Activated CD4-positive, alpha-beta T cell treated with anti-CD3 and anti-CD28 coated beads, Interleukin-2, amount 50 U/mL, for 1 hour (primary cell): ENCODE measurements around the gene ARHGAP31.
A peak's percentile ranks its signal among the peaks of the same experiment; 100 is the strongest.
"Not testable (repeated sequence)": the region's sequence is repeated elsewhere in the genome, so short reads cannot be mapped to it uniquely, and the experiment has no call there.

Source experiments
- DNase-seq: peaks from one replicate; pipeline ENCODE4 v3.0.0-alpha.2; 2020

Gene ARHGAP31

GRCh38 chr3:119294696-119295671, 801 bp downstream of the ARHGAP31 start:
- peak; percentile 62 for DNase-seq

DNA sequence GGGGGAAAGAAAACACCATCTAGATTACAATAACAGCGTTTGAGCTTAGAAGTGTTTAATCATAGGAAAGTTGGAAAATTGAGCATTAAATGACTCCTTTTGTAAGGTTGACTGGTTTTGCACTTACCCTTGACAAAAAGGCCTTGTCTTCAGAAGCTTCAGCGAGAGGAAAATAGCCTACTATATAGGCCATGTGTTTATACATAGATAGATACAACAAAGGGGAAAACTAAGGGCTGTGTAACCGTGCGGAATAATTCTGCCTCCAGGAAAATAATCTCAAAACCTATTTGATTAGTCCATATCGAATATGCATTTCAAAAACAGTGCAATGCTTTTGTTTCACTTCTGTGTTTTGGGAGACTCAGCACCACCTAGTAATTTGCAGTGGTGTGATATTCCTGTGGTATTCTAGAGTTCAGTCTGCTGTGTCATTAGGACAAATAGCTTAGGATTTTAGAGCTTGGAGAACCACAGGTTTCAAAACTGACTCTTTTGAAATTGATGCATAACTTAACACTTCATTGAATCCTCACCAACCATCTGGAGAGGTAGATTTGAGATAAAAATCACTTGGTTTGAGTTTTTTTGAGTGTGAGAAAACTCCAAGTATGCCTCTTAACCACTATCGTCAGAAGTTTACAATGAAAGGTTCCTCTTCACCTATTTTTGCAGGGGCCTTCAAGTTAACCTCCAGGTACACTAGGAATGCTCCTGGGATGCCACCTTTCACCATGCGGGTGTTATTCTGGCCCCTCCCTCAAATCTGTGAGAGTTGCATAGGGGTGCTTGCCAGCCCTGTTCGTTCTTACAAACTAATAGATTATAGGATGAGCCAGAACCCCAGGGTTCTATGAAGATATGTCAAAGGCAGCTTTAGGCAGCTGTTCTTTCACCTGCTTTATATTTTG, 1.9 kb downstream of the ARHGAP31 start:
- DNase-seq = no peak

GRCh38 chr3:119296727-119297122, 2.5 kb downstream of the ARHGAP31 start:
- no peak for DNase-seq

DNA sequence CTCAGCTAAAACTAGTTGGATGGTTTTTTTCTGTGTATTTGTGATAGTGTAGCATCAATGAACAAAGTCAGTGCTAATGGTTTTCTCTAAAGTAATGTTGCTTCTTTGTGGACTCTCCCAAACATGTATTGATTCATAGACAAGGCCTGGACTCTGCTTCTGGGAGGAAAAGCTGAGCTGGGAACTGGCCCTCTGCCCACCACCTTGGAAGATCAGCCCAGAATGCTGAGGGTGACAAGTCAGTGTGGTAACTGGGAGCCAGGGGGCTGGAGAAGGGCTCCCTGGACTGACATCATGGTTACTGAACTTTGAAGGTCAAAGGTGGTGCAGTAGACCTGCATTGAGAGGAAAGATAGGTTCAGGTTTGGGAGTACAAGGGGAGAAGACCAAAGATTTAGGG, 3.0 kb downstream of the ARHGAP31 start:
- no peak for DNase-seq

DNA sequence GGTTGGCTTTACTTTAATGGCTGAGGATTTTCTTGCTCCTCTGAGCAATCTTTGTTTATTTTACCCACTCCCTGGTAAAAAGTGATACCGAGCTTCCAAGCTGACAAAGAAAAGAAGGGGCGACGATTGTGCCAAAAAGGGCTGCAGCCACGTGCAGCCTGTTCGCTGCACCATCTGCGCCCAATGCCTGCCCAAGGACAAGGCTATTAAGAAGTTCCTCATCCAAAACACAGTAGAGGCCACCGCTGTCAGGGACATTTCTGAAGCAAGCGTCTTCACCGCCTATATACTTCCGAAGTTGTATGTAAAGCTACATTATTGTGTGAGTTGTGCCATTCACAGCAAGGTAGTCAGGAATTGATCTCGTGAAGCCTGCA, 4.4 kb downstream of the ARHGAP31 start:
- no peak for DNase-seq

GRCh38 chr3:119300991-119301391, 6.8 kb downstream of the ARHGAP31 start:
- no peak for DNase-seq

- DNase-seq = no peak
Observed at GRCh38 chr3:119301662-119302061, 7.5 kb downstream of the ARHGAP31 start.

- no peak for DNase-seq
Observed at GRCh38 chr3:119302697-119303551, 8.7 kb downstream of the ARHGAP31 start.

GRCh38 chr3:119304201-119304713, 10.1 kb downstream of the ARHGAP31 start:
- no peak for DNase-seq

DNA sequence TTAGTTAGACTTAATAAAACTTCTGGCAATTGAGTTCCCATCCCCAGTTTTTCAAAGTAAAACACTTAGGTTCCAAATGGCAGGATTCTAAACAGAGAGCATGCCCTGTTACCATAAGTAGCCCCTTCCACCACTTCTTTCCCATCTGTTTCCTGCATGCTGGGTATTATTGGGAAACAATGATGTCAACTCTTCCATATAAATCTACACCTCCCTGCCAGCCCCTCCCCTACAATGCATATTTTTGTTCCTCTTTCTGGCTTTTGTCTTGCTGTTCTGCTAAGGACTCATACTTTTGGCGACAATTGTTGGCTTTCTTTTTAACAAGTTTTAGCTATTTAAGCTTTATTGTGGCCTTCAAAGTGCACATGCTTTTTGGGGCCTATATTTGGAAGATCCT, 11.1 kb downstream of the ARHGAP31 start:
- DNase-seq = no peak

DNA sequence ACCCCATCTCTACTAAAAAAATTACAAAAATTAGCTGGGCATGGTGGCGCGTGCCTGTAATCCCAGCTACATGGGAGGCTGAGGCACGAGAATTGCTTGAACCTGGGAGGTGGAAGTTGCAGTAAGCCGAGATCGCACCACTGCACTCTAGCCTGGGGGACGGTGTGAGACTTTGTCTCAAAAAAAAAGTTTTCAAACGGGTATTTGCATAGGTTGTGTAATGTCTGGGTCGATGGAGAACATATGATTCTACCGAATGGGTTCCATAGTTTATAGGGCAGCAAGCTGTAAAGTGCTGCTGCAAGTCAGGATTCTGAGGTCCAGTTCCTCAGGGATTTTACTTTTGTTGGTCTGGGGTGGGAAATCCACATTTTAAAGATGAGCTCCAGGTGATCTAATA, 12.2 kb downstream of the ARHGAP31 start:
- DNase-seq = not testable (repeated sequence)

- no peak for DNase-seq
Observed at GRCh38 chr3:119308355-119308754, 14.2 kb downstream of the ARHGAP31 start.

GRCh38 chr3:119309591-119309990, 15.4 kb downstream of the ARHGAP31 start:
- DNase-seq = no peak

- no peak for DNase-seq
Observed at GRCh38 chr3:119310071-119310470, 15.9 kb downstream of the ARHGAP31 start.

- DNase-seq = no peak
Observed at GRCh38 chr3:119311081-119311925, 17.1 kb downstream of the ARHGAP31 start.

GRCh38 chr3:119313461-119313860, 19.3 kb downstream of the ARHGAP31 start:
- DNase-seq = no peak

DNA sequence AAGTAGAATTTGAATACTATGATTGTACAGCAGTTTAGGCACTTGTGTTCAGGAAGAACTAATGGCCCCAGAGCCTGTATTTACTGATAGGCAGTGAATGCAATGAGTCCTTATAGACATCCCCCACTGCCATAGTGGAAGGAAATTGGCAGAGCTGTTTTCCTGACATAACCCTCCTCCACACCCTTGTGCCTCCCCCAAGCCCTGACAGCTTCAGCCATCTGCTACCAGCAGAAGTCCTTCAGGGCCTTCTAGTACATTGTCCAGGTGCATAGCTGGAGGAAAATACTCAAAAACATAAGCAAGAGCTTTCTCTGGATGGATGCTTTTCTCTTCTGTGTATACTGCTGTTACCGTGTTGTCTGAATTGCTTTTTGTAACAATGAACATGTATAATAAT, 20.6 kb downstream of the ARHGAP31 start:
- DNase-seq = no peak

GRCh38 chr3:119315600-119316312, 21.6 kb downstream of the ARHGAP31 start:
- no peak for DNase-seq

- DNase-seq = no peak
Observed at GRCh38 chr3:119316313-119316670, 22.1 kb downstream of the ARHGAP31 start.

DNA sequence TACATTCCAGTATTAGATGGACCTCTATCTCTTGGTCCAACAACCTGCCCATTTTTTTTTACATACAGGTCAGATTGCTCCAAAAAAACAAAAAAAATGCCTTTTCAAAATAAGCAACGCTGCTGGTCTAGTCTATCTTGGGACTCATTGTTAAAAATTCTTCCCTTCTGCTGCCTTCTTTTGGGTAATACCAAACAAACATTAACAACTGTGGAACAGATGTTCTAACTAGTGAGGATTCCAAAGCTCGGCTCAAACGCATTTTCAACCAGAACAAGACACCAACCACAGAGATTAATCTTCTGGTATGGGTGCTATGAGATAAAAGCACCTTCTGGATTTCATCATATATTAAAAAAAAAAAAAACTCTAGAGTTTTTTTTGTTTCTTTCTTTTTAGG, 24.7 kb downstream of the ARHGAP31 start:
- DNase-seq = no peak

GRCh38 chr3:119319311-119319710, 25.1 kb downstream of the ARHGAP31 start:
- no peak for DNase-seq
